ENCODE data around the gene RAB11FIP3. TPM values are rescaled to one million over a fixed set of nuclear protein-coding genes. Genes with fewer than 3 reads are reported as not detected.

Gene RAB11FIP3
- total and polyA plus RNA-seq, 8 donors: 28.1 to 64.0 (median 54.0) TPM

GRCh38 chr16:424033-424622 is 1.3 kb upstream of the RAB11FIP3 start:
- H3K4me1 ChIP-seq: peaks cover 9 to 40% of the 10 kb centered on the region in 2 donors
- H3K9me3 ChIP-seq: no peaks in the 10 kb centered on the region
- intact Hi-C loops (cut with DNase I): no loop called here
- ATAC-seq: peak; percentile 61
- TF ChIP-seq CTCF (IDR thresholded peaks at IDR 0.05): no peak
- H3K27me3 ChIP-seq: peaks cover 0 to 11% of the 10 kb centered on the region in 2 donors
- peak overlapping the region; percentile 88 to 89 for H3K27ac ChIP-seq
- no peaks in the 10 kb centered on the region for H3K36me3 ChIP-seq
- DNase-seq: peak in 2 of 4 donors; percentile 41 to 62
- H3K4me3 ChIP-seq: peak overlapping the region in 1 of 2 donors; percentile 78

DNA sequence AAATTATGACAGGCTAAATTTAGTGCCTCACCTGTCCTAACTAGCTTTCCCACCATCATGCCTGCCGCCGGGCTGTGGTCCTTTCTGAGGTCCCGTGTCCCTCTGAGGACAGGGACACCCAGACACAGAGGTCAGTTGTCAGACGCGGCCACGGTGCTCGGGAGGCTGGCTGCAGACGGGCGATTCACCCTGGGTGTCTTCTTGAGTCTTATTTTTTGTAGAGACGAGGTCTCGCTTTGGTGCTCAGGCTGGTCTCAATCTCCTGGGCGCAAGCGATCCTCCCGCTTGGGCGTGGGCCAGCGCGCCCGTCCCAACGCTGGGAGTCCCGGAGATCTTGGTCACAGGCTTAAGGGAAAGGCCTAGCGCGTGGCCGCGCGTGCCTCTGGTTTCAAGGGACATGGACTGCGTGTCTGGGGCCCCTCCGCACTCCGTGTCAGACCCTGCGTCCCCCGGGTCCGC is 797 bp upstream of the RAB11FIP3 start:
- Histone ChIP-seq H3K27ac (peak overlapping the region; percentile 88 to 89), H3K27me3 (peaks cover 0 to 11% of the 10 kb centered on the region in 2 donors), H3K9me3 (no peaks in the 10 kb centered on the region), H3K4me1 (peaks cover 9 to 40% of the 10 kb centered on the region in 2 donors), H3K4me3 (peak overlapping the region; percentile 65 to 78), H3K36me3 (no peaks in the 10 kb centered on the region)
- ATAC-seq (peak; percentile 42), DNase-seq (peak in 1 of 4 donors; percentile 86)
- TF ChIP-seq CTCF (IDR thresholded peaks at IDR 0.05): no peak
- intact Hi-C loops (cut with DNase I): no loop called here

GRCh38 chr16:425740-426114 is 278 bp downstream of the RAB11FIP3 start:
- Histone ChIP-seq H3K27me3 (peaks cover 0 to 11% of the 10 kb centered on the region in 2 donors), H3K4me3 (peak overlapping the region; percentile 65 to 78), H3K36me3 (no peaks in the 10 kb centered on the region), H3K4me1 (peaks cover 9 to 40% of the 10 kb centered on the region in 2 donors), H3K27ac (peak overlapping the region; percentile 88 to 89), H3K9me3 (no peaks in the 10 kb centered on the region)
- DNase-seq (no peak), ATAC-seq (no peak)
- intact Hi-C loops (cut with DNase I): no loop called here
- no peak for TF ChIP-seq CTCF (IDR thresholded peaks at IDR 0.05)

- H3K4me3 ChIP-seq: peak overlapping the region; percentile 67 to 78
- no peak for TF ChIP-seq CTCF (IDR thresholded peaks at IDR 0.05)
- ATAC-seq (no peak), DNase-seq (peak in 3 of 4 donors; percentile 3 to 82 (median 7))
- H3K27ac ChIP-seq: no peak overlapping the region
- no peaks in the 10 kb centered on the region for H3K36me3 ChIP-seq
- H3K4me1 ChIP-seq: peaks cover 9 to 40% of the 10 kb centered on the region in 2 donors
- no peaks in the 10 kb centered on the region for H3K9me3 ChIP-seq
- H3K27me3 ChIP-seq: peaks cover 0 to 11% of the 10 kb centered on the region in 2 donors
- intact Hi-C loops (cut with DNase I): no loop called here
These were observed 861 bp downstream of the RAB11FIP3 start for GRCh38 chr16:426115-426905.

DNA sequence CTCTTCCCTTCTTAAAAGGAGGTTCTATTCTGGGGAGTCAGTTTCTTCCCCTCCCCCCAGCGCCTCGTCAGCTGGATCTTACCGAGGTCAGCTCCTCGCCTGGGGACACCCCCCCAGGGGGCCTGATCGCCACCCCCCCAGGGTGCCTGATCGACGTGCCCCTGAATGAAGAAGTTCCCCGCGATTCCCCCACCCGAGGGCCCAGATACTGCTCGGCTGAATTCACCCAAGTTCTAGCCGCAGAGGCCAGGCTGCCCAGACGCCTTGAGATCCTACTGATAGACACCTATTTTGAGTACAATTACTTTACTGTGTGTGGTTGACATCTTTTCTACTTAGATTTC is 1.4 kb downstream of the RAB11FIP3 start:
- Histone ChIP-seq H3K27me3 (peaks cover 0 to 11% of the 10 kb centered on the region in 2 donors), H3K9me3 (no peaks in the 10 kb centered on the region), H3K4me1 (peaks cover 9 to 40% of the 10 kb centered on the region in 2 donors), H3K36me3 (no peaks in the 10 kb centered on the region), H3K27ac (no peak overlapping the region), H3K4me3 (peak overlapping the region; percentile 67 to 78)
- ATAC-seq: no peak
- intact Hi-C loops (cut with DNase I): no loop called here
- TF ChIP-seq CTCF (IDR thresholded peaks at IDR 0.05): no peak
- peak in 1 of 4 donors; percentile 69 for DNase-seq
